ENCODE results near the gene WDR59. TPM values are rescaled to one million over a fixed set of nuclear protein-coding genes. Genes with fewer than 3 reads are reported as not detected.

Gene WDR59
- polyA plus RNA-seq, 1 donor (not counting 4 experiments of a cell fraction or from before 2014, with no cell fraction given) = 59.7 TPM

GRCh38 chr16:74825941-74826340 is 159.0 kb downstream of the WDR59 start:
- dilution Hi-C loops (cut with MboI; ENCODE audit: extremely low pct_ligation_motif_present, low sequenced_read_pairs) = no loop called here
- no peak for DNase-seq (ENCODE audit: low read depth, low spot score)
- no peak for FAIRE-seq
- Histone ChIP-seq H3K9me3 (ENCODE audit: control insufficient read depth, low read depth, low read length) (no peaks in the 10 kb centered on the region), H3K79me2 (ENCODE audit: control insufficient read depth, insufficient read depth, low read length) (no peaks in the 10 kb centered on the region), H3K4me1 (ENCODE audit: control insufficient read depth, extremely low read depth, insufficient read depth, low read length) (no peaks in the 10 kb centered on the region), H3K9me1 (ENCODE audit: control insufficient read depth, extremely low read depth, insufficient read depth, low read length) (no peaks in the 10 kb centered on the region), H3K27me3 (ENCODE audit: control insufficient read depth, extremely low read depth, insufficient read depth, low read length) (no peaks in the 10 kb centered on the region), H3K27ac (ENCODE audit: control insufficient read depth, insufficient read depth, low read length) (no peak overlapping the region), H4K20me1 (ENCODE audit: control insufficient read depth, extremely low read depth, insufficient read depth, low read length) (no peaks in the 10 kb centered on the region), H2AFZ (ENCODE audit: control insufficient read depth, low read length) (no peak overlapping the region), H3K4me3 (ENCODE audit: control insufficient read depth in 2 of 3, extremely low read depth in 1 of 3, insufficient read depth in 2 of 3, low read depth in 1 of 3, low read length in 3 of 3) (no peak overlapping the region), H3K9ac (ENCODE audit: control insufficient read depth, extremely low read depth, insufficient read depth, low read length) (no peak overlapping the region), H3K36me3 (ENCODE audit: control insufficient read depth in 2 of 2, extremely low read depth in 1 of 2, insufficient read depth in 2 of 2, low read length in 2 of 2) (no peaks in the 10 kb centered on the region), H3K4me2 (ENCODE audit: control insufficient read depth, extremely low read depth, insufficient read depth, low read depth, low read length) (no peak overlapping the region)
- TF ChIP-seq CTCF (optimal IDR thresholded peaks at IDR 0.05 in 1 of 3, IDR thresholded peaks at IDR 0.05 in 1 of 3, conservative IDR thresholded peaks at IDR 0.05 in 1 of 3; ENCODE audit: extremely low read depth in 1 of 3, insufficient read depth in 2 of 3, low read length in 3 of 3) (no peak), EZH2 (IDR thresholded peaks at IDR 0.05; ENCODE audit: low read length) (no peak)

GRCh38 chr16:74825016-74825415 is 159.9 kb downstream of the WDR59 start:
- no peak overlapping the region for H3K4me3 ChIP-seq (ENCODE audit: control insufficient read depth in 2 of 3, extremely low read depth in 1 of 3, insufficient read depth in 2 of 3, low read depth in 1 of 3, low read length in 3 of 3)
- dilution Hi-C loops (cut with MboI; ENCODE audit: extremely low pct_ligation_motif_present, low sequenced_read_pairs) = no loop called here
- H3K36me3 ChIP-seq (ENCODE audit: control insufficient read depth in 2 of 2, extremely low read depth in 1 of 2, insufficient read depth in 2 of 2, low read length in 2 of 2) = no peaks in the 10 kb centered on the region
- H3K4me1 ChIP-seq (ENCODE audit: control insufficient read depth, extremely low read depth, insufficient read depth, low read length) = no peaks in the 10 kb centered on the region
- H3K9me1 ChIP-seq (ENCODE audit: control insufficient read depth, extremely low read depth, insufficient read depth, low read length) = no peaks in the 10 kb centered on the region
- no peak overlapping the region for H3K9ac ChIP-seq (ENCODE audit: control insufficient read depth, extremely low read depth, insufficient read depth, low read length)
- H4K20me1 ChIP-seq (ENCODE audit: control insufficient read depth, extremely low read depth, insufficient read depth, low read length) = no peaks in the 10 kb centered on the region
- no peaks in the 10 kb centered on the region for H3K27me3 ChIP-seq (ENCODE audit: control insufficient read depth, extremely low read depth, insufficient read depth, low read length)
- TF ChIP-seq EZH2 (IDR thresholded peaks at IDR 0.05; ENCODE audit: low read length) = no peak
- no peak for TF ChIP-seq CTCF (optimal IDR thresholded peaks at IDR 0.05 in 1 of 3, IDR thresholded peaks at IDR 0.05 in 1 of 3, conservative IDR thresholded peaks at IDR 0.05 in 1 of 3; ENCODE audit: extremely low read depth in 1 of 3, insufficient read depth in 2 of 3, low read length in 3 of 3)
- H3K4me2 ChIP-seq (ENCODE audit: control insufficient read depth, extremely low read depth, insufficient read depth, low read depth, low read length) = no peak overlapping the region
- no peak overlapping the region for H3K27ac ChIP-seq (ENCODE audit: control insufficient read depth, insufficient read depth, low read length)
- H2AFZ ChIP-seq (ENCODE audit: control insufficient read depth, low read length) = no peak overlapping the region
- H3K79me2 ChIP-seq (ENCODE audit: control insufficient read depth, insufficient read depth, low read length) = no peaks in the 10 kb centered on the region
- no peak for DNase-seq (ENCODE audit: low read depth, low spot score)
- H3K9me3 ChIP-seq (ENCODE audit: control insufficient read depth, low read depth, low read length) = no peaks in the 10 kb centered on the region
- no peak for FAIRE-seq

Other genes with a start within 250 kb of the WDR59 start
- gene FA2H, start 210.3 kb downstream of the WDR59 start, polyA plus RNA-seq = 0.03 to 0.16 TPM (median 0.09 TPM) in 3 replicates
- gene ZNRF1, start 13.9 kb upstream of the WDR59 start, polyA plus RNA-seq = 12.9 to 20.3 TPM (median 19.1 TPM) in 3 replicates
- 0.34 to 0.62 TPM (median 0.52 TPM) in 3 replicates for gene LDHD, start 131.7 kb upstream of the WDR59 start, polyA plus RNA-seq
- 4.7 to 8.6 TPM (median 6.7 TPM) in 3 replicates for gene ZFP1, start 163.4 kb upstream of the WDR59 start, polyA plus RNA-seq
- gene CTRB2, start 222.0 kb upstream of the WDR59 start, polyA plus RNA-seq = not detected in 3 replicates
- gene CTRB1, start 233.9 kb upstream of the WDR59 start, polyA plus RNA-seq = not detected in 3 replicates

All from keratinocyte (primary cell).